ENCODE data around the gene SIPA1L3.
A peak's percentile ranks its signal among the peaks of the same experiment; 100 is the strongest.

Gene SIPA1L3

DNA sequence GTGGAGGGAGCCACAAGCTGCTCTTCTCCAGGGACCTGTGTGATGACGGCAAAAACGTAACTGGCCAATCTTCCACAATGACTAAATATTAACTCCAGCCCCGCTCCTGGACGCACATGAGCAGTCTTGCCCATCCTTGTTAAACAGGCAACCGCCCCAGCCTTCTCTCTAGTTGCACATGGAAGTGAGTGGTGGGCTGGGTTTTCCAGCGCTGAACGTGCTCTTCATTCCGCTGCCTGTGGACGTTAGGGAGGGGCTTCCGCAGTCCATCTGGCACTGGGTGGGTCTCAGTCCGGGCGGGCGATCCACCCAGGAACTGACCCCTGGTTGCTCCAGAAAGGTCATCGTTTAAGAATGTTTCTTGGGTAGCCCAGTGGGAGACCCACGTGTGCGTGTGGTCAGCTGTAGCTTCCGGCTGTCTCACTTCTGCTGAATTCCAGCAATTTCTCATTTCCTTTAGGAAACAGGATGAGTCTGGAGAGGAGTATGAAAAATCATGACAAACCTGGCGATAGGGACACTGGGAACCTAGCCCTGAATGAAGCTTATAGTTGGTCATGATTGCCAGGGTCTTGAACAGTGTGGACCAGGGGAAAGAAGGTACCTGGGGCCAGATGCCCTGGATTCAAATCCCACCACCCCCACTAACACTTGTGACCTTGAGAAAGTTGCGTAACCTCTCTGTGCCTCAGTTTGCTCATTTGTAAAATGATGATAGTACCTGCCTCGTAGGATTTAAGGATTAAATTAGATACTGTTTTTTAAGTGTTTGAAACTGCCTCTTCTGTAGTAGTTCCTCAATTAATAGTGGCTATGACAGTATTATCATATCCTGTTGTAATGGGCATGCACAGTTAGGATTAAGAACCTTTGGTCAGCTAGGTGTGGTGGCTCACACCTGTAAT is 92.6 kb downstream of the SIPA1L3 start:
- H3K4me3 ChIP-seq (ENCODE audit: low read length), result no peak overlapping the region
- TF ChIP-seq ZNF274 (IDR thresholded peaks at IDR 0.05; ENCODE audit: low read depth, low read length), result no peak

- no peak for TF ChIP-seq ZNF274 (IDR thresholded peaks at IDR 0.05; ENCODE audit: low read depth, low read length)
These were observed 94.3 kb downstream of the SIPA1L3 start for GRCh38 chr19:38001158-38001781.

GRCh38 chr19:38003438-38004185 is 96.6 kb downstream of the SIPA1L3 start:
- peak overlapping the region; percentile 59 for H3K4me3 ChIP-seq (ENCODE audit: low read length)
- TF ChIP-seq ZNF274 (IDR thresholded peaks at IDR 0.05; ENCODE audit: low read depth, low read length), result no peak

More at GRCh38 chr19:38001158-38001781, 94.3 kb downstream of the SIPA1L3 start:
- H3K4me3 ChIP-seq (ENCODE audit: low read length), result no peak overlapping the region

DNA sequence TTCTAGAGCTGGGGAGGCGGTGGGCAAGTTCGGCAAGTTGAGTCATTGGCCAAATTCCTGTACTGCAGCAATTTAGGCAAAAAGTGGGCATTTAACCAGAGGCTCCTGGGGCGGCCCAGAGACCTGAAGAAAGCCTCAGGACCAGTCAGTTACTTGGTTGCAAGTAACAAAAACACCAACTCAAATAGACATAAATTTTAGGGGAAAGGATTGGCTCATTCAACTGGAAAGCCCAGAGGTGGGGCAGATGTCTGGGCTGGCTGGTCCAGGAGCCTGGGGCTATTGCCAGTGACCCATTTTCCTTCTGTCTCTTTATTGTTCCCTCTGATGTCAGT is 97.1 kb downstream of the SIPA1L3 start:
- no peak for TF ChIP-seq ZNF274 (IDR thresholded peaks at IDR 0.05; ENCODE audit: low read depth, low read length)
- H3K4me3 ChIP-seq (ENCODE audit: low read length), result peak overlapping the region; percentile 59

DNA sequence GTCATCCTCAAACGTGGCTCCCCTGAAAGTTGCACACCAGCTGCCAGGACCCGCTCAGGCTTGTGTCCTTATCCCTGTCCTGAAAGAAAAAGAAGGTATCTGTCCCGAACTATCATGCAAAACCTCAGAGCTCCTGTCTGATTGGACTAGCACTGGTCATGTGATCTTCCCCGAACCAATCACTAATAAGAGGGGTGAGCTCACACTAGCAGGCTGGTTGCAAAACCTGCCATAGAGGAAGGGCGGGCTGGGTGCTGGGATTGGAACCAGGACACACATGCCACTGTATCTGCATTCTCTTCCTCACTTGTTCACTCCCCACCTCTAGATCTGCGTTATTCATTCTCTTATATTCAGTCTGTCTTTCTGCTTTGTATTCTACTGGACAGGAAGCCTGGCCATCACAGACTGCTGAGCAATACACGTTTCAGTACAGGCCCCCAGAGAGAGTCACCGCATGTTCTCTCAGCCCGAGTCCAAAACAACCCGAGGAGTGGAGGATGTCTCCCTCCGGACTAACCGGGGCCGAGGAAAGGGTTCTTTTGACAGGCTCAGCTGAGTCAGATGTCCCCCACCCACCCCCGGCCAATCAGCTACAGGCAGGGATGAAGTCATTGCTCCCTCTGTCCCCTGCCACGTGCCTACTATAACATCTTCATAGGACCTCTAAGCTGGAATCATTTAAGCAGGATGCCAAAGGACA is 97.7 kb downstream of the SIPA1L3 start:
- H3K4me3 ChIP-seq (ENCODE audit: low read length), result peak overlapping the region; percentile 59
- TF ChIP-seq ZNF274 (IDR thresholded peaks at IDR 0.05; ENCODE audit: low read depth, low read length), result no peak

DNA sequence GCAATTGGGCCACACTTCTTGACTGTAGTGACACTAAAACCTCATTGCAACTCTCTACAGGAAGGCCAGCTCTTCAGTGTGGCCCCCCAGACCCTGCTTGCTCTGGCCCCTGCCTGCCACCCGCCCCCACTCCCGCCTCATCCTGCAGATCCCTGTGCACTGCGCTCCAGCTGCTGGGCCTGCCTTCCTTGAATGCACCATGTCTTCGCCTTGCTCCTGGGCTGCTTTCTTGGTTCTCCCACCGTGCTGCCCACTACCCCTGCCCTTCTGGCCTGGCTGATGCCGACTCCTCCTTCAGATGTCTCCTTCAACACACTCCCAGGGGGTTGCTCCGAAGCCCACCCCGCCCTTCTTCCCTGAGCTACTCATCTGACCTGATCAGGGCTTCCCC is 98.2 kb downstream of the SIPA1L3 start:
- no peak overlapping the region for H3K4me3 ChIP-seq (ENCODE audit: low read length)
- no peak for TF ChIP-seq ZNF274 (IDR thresholded peaks at IDR 0.05; ENCODE audit: low read depth, low read length)

GRCh38 chr19:38006361-38007045 is 99.5 kb downstream of the SIPA1L3 start:
- no peak for TF ChIP-seq ZNF274 (IDR thresholded peaks at IDR 0.05; ENCODE audit: low read depth, low read length)
- no peak overlapping the region for H3K4me3 ChIP-seq (ENCODE audit: low read length)

DNA sequence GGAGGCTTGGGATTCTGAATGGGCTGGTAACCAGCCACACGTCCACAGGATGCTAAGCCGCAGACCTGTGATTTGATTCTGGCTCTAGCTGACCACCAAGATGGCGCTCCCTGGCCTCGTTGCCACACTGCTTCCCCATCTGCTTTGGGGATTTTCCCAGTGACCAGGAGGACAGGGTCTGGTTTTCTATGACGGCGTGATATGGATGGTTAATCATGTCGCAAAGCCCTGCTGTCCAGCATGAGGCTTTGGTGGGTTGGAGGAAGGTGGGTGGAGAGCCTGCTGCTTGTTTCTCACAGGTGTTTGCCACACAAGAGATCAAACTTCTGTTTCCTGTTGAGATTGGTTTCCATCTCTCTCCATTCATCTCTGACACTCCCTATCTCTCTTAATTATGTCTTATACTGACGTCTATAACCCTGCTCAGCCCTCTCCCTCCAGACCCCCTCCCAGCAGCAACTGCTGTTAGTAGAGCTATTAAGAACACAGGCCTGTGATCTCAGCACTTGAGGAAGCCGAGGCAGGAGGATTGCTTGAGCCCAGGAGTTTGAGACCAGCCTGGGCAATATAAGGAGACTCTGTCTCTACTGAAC is 102.7 kb downstream of the SIPA1L3 start:
- no peak overlapping the region for H3K4me3 ChIP-seq (ENCODE audit: low read length)
- no peak for TF ChIP-seq ZNF274 (IDR thresholded peaks at IDR 0.05; ENCODE audit: low read depth, low read length)

DNA sequence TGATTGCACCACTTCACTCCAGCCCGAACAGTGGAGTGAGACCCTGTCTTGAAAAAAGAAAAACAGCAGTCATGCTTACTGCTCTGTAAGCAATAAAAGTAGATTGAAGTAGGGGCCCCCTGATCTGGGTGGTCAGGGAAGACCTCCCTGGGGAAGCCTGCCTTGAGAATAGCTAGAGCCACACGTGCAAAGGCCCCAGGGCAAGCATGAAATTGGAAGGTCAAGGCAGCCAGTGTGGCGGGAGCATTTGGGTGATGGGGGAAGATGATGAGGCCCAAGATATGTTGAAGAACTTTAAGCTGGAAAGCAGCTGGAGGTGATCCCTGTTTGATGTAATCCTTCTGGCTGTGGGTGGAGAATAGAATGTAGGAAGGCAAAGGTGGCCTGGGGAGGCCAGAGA is 104.4 kb downstream of the SIPA1L3 start:
- no peak overlapping the region for H3K4me3 ChIP-seq (ENCODE audit: low read length)

GRCh38 chr19:38012290-38012689 is 105.3 kb downstream of the SIPA1L3 start:
- no peak for TF ChIP-seq ZNF274 (IDR thresholded peaks at IDR 0.05; ENCODE audit: low read depth, low read length)
- no peak overlapping the region for H3K4me3 ChIP-seq (ENCODE audit: low read length)

More for the DNA sequence above, 104.4 kb downstream of the SIPA1L3 start:
- TF ChIP-seq ZNF274 (IDR thresholded peaks at IDR 0.05; ENCODE audit: low read depth, low read length), result no peak

DNA sequence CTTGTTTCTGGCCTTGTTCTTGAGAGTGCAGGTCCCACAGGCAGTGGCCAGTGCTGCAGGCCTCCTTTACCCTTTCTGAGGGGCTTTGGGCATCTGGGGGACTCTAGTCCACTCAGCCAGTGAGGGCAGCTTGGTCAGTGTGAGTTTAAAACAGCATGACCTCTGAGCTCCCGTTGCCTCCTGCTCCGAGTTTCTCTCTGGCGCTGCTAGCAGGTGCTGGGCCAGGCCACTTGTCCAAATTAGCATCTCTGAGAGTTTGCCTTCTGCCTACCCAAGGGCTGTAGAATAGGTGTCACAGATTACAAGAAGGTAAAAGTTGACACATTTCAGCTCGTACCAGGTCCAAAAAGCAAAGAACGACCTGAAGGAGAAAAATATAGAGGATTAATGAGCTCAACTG is 105.9 kb downstream of the SIPA1L3 start:
- H3K4me3 ChIP-seq (ENCODE audit: low read length), result no peak overlapping the region
- TF ChIP-seq ZNF274 (IDR thresholded peaks at IDR 0.05; ENCODE audit: low read depth, low read length), result no peak

GRCh38 chr19:38013913-38014580 is 107.0 kb downstream of the SIPA1L3 start:
- no peak overlapping the region for H3K4me3 ChIP-seq (ENCODE audit: low read length)
- no peak for TF ChIP-seq ZNF274 (IDR thresholded peaks at IDR 0.05; ENCODE audit: low read depth, low read length)

DNA sequence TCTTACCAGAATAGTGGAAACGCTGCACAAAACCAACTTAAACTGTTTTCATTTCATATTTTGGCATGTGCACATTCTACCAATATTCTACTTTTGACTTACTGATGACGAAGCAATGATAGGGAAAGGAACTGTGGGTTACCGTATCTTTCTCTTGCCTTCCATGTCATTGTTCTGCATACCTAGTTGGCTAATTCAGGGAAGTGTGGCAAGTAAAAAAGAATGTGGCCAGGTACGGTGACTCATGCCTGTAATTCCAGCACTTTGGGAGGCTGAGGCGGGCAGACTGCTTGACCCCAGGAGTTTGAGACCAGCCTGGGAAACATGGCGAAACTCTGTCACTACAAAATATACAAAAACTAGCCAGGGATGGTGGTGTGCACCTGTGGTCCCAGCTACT is 108.2 kb downstream of the SIPA1L3 start:
- H3K4me3 ChIP-seq (ENCODE audit: low read length), result no peak overlapping the region
- no peak for TF ChIP-seq ZNF274 (IDR thresholded peaks at IDR 0.05; ENCODE audit: low read depth, low read length)
